Suppressor macrophage treated with lipopolysaccharide for 4 hours (primary cell): ENCODE data around the gene LRFN2.

ENCODE experiments used
- DNase-seq: peaks from one replicate; pipeline ENCODE4 v3.0.0-alpha.2; 2020

Gene LRFN2

GRCh38 chr6:40469323-40469722, 117.8 kb downstream of the LRFN2 start:
- DNase-seq = no peak

GRCh38 chr6:40466986-40467539, 120.1 kb downstream of the LRFN2 start:
- DNase-seq = no peak

- no peak for DNase-seq
Measured at GRCh38 chr6:40461643-40462042, 125.5 kb downstream of the LRFN2 start.

- no peak for DNase-seq
Measured at GRCh38 chr6:40460380-40460779, 126.8 kb downstream of the LRFN2 start.

GRCh38 chr6:40457261-40457660, 129.9 kb downstream of the LRFN2 start:
- DNase-seq = no peak

GRCh38 chr6:40456390-40457013, 130.7 kb downstream of the LRFN2 start:
- no peak for DNase-seq

GRCh38 chr6:40455686-40456389, 131.3 kb downstream of the LRFN2 start:
- no peak for DNase-seq

DNA sequence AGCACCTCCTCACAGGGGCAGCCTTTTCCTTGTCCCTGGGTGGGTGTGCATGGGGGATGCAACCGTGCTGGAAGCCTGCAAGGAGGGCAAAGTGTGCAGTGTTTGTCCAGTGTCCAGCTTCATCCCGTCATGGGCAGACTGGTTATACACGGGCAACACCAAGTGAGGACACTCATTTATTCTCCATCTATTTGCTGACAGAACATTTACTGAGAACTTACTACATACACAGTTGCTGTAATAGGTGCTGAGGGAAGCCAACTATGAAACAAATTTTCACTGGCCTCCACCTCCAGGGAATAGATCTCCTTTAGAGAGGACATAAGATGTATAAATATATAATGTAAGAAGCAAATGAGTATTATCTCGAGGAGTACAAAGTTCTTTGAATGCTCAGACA, 136.7 kb downstream of the LRFN2 start:
- no peak for DNase-seq

DNA sequence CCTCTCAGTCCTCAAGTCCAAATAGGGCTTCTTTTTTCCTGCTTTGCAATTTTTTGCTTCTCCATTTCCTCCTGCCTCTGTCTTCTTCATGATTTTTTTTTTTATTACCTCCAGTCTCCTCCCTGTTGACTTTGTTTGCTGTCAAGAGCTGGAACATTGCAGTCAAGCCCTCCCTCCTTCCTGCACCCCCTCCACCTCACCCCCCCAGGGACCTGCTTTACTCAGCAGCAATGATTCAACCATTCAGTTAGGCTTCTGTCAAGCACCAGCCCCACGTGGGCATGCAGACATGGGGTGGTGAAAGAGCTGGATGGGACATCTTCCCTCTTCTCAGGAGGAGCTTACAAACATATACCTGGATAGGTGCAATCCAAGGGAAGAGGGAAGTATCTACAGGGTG, 142.4 kb downstream of the LRFN2 start:
- DNase-seq = no peak

DNA sequence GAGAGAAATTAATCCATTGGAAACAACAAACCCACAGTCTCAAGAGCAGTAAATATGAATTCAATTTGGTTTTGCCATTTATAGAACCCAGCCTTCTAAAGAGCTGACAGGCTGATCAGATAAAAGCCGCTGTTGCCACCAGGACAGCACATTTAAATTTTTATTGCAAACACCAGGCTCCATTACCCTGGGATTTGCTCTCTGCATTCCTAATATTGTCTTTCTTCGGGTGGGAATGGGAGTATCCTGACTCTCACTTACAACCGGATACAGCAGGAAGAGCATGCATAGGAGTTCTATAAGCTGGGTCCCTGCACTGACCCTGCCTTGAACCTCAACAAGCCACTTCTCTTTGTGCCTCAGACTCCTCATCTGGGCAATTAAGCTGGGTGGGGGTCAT, 142.9 kb downstream of the LRFN2 start:
- DNase-seq = no peak

- DNase-seq = no peak
Measured at GRCh38 chr6:40443842-40444241, 143.3 kb downstream of the LRFN2 start.

DNA sequence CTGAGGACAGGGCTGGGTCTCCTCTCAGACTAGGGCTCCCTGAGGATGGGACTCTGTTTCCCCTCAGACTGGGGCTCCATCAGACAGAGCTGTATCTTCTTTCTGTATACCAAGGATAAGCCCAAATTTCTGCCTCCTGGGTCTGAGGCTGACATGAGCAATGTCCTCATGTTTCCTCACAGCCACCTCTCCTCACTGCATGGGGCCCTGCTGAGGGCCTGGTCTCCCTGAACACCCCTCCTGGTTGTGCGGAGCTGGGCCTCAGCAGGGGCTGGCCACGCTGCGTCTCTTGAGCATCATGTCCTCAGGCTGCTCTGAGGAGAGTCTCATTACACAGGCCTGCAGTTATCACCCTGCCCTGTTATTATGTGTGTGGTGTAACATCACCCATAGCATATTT, 144.6 kb downstream of the LRFN2 start:
- no peak for DNase-seq

- DNase-seq = no peak
Measured at GRCh38 chr6:40441150-40441549, 146.0 kb downstream of the LRFN2 start.

DNA sequence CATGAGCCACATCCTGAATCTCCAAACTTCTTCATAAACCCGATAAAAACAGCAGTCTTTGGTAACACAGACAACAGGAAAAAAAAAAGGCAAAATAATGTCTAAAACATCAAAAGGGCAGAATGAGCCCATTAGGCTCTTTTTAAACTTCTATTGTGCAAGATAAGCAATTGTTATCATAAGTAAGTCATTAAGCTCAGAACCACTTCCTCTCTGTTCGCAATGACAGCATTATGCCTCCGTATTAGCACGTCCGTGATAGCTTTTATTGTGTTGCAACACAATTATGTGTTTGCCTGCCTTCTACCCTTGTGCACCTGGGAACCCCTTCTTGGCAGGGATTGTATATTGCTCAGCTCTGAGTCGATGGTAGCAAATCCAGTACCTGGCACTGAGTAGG, 147.1 kb downstream of the LRFN2 start:
- DNase-seq = peak; percentile 61

GRCh38 chr6:40439026-40439800, 148.0 kb downstream of the LRFN2 start:
- no peak for DNase-seq

GRCh38 chr6:40438246-40438887, 148.8 kb downstream of the LRFN2 start:
- no peak for DNase-seq

DNA sequence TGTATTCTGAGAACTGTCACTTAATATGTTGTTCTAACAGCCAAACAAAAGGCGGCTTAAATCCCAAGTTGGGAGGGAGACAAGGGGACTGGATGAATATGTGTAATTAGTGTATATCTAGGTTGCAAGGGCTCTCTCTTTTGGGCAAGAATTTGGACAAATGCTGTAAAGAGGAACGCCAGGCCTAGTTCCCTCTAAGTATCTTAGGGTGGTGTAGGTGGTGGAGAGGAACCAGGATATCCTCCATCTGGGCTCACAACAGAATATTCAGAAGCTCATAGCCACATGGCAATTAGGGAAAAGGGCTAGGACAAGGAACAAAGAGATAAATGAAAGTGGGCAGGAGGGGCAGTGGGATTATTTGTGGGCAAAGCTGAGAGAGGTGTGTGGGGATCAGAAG, 149.5 kb downstream of the LRFN2 start:
- DNase-seq = peak; percentile 12

- DNase-seq = peak; percentile 66
Measured at GRCh38 chr6:40436685-40437604, 150.2 kb downstream of the LRFN2 start.

- DNase-seq = no peak
Measured at GRCh38 chr6:40432982-40433381, 154.2 kb downstream of the LRFN2 start.

DNA sequence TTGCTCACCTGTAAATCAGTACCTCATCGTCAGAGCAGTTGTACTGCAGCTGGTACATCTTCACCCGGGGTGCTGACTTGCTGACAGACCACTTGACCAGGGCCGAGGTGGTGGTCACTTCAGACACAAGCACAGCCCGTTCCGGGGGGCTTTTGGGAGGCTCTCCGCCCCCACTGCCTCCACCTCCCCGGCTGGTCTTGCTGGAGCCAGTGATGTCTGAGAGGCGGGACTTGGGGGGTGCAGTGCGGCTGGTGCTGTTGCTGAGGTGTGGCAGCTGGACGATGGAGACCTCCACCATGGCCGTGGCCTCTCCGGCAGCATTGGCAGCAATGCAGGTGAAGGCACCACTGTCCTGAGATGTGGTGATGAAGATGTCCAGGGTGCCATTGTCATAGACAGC, 155.5 kb downstream of the LRFN2 start:
- DNase-seq = no peak

- DNase-seq = no peak
Measured at GRCh38 chr6:40427196-40427595, 160.0 kb downstream of the LRFN2 start.
